IPS-NIHi7 (cell line): ENCODE results near the gene FAF2.
A peak's percentile ranks its signal among the peaks of the same experiment; 100 is the strongest.
"Not testable (repeated sequence)": the region's sequence is repeated elsewhere in the genome, so short reads cannot be mapped to it uniquely, and the experiment has no call there.

Experiments
- DNase-seq: peaks from one replicate; pipeline ENCODE4 v3.0.0; 2012; ENCODE audit warnings: mixed read lengths; ENCODE audit errors: extremely low spot score

FAF2 gene

DNA sequence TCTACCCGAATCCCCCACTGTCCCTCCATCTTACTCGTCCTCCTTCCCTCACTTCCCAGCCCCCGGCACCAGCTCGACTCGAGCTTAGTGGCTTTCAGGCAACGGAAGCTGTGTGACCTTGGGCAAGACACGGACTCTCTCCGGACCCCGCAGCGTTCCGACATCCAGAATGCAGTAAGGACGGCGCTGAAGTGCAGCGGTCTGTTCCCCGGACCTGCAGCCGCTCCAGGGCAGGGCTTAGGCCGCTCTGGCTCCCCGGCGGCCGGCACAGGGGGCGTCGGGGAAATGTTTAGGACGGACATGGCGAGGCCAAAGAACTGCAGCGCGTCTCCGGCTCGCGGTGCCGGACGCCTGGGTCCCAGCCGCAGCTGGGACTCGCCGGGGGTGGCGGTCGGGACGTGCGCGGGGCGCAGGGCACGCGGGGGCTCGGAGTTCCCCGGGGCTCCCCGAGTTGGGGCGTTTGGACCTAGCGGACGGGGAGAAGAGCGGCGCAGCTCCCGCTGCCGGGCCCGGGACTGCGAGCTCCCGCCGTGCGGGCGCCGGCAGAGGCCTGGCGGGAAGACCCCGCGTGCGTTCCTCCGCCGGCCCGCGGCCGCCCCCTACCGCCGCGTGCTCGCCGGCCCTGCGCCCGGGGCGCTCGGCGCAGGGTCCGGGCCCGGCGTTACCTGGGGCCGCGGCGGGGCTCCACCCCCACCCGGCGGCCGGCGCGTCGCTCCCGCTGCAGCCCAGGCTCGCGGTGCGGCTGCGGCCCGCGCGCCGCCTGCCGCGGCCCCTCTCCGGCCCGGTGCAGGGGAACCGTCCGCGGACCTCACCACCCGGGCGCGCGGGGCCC lies 94.6 kb downstream of the FAF2 start:
- DNase-seq, result peak; percentile 68

DNA sequence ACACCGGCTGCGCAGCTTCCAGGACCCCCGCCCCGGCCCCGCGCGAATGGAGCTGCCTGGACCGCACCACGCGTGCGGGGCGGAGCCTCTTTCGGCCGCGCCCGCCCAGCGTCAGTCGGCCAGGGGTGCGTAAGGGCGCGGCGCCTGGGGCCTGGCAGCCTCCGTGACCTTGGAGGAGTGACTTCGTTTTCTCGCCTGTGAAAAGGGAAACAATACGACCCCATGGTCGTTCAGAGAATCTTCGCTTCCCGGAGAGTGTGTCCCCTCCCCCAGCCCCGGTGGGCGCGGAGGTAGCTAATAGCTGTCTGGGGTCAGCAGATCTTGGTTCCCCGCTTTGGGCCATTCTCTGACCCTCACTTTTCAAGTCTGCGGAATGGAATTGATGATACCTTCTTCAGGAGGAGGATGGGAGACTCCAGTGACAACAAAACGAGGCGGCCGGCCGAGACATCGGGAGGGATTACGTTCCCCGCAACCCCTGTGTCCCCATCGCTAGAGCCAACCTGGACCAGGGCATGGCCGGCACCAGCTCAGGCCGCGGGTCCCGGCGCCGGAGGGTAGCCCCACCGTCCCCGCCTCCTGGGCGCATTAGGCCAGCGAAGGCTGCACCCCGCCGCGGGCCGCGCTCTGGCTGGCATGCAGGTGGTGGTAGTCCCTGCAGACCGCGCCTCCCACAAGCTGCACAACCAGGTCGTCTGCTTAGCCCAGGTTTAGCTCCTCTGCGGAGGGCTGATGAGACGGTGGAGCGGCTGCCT lies 95.4 kb downstream of the FAF2 start:
- no peak for DNase-seq

DNA sequence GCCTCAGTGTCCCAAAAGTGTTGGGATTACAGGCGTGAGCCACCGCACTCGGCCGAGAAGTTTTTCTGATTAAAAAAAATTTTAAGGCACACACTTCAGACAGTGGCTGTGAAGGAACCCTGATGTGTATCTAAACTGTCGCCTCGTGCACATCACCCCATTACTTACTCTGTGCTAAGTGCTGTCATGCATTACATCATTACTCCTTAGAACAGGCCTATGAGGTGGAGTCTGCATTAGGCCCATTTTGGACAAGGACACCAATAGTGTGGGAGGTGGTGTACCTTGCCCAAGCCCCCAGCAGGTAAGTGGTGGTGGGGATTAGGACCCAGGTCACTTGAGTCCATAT lies 97.2 kb downstream of the FAF2 start:
- DNase-seq, result no peak

DNA sequence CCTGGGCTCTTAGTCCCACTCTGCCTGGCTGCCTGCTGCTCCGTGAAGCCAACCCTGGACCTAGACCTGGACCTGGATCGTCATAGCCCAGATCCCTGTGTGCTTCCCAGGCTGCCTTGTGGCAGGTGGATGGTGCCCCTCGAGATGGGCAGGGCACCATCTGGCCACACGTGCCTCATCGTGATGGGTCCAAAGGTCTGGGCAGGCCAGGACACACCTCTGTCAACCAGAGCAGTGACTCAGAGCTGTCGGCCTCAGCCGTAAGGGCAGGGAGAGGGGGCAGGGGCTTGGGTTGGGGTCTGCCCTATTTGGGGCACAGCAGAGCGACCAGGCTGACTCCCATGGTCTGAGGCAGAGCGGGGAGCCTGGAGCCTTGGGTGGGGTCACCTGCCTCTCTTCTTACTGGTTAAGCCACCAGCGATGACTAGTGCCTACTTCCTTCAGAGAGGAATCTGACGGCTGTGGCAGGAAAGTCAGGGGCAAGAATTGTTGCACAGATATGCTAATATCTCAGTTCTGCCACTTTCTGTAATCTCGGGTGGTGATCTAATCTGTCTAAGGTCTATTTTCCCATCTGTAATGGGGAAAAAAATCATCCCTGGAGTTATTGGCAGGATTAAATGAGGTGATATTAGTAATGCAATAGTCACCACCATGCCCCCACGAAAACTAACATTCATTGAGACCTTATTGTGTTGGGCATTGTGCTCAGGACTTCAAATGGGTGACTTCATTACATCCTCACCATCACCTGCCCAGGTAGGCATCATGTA lies 97.7 kb downstream of the FAF2 start:
- DNase-seq, result no peak

DNA sequence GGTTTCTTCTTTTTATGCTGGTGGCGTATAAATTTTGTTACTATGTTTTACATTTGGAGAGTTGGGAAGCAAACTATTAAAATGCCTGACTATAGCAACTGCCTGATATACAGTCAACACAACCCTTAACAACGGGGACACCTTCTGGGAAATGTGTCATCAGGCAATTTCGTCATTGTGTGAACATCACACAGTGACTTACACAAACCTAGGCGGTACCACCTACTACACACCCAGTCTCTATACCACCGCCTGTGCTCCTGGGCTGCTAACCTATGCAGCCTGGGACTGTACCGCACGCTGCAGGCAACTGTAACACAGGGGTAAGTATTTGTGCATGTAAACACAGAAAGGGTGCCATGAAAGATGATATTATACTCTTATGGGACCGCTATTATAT lies 99.6 kb downstream of the FAF2 start:
- no peak for DNase-seq

DNA sequence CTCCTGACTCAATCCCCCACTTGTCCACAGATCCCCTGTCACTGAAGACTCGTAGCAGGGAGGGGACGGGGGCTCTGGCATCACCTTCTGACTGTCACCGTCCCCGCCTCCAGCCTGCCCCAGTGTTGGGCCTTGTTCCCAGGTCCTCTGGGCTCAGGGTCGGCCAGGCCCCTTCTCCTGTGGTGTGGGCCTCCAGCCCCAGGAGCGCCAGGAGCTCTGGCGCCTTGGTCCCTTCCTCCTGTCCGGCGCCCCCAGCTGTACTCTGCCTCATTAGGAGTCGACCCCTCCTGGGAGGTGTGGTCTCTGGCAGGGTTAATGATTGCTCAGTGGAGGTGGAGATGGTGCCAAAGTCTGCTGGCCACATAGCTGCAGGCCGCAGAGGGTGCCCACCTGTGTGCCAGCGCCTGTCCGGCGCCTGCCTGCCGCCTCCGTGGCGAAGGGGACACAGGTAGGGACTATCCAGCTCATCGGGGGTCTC lies 100.8 kb downstream of the FAF2 start, which contains the start of gene CDHR2:
CDHR2 (plus strand) TSS at position 376 of the 478 bp plus-strand sequence. CDS start 16,011 bp downstream, outside the sequence.
- no peak for DNase-seq

DNA sequence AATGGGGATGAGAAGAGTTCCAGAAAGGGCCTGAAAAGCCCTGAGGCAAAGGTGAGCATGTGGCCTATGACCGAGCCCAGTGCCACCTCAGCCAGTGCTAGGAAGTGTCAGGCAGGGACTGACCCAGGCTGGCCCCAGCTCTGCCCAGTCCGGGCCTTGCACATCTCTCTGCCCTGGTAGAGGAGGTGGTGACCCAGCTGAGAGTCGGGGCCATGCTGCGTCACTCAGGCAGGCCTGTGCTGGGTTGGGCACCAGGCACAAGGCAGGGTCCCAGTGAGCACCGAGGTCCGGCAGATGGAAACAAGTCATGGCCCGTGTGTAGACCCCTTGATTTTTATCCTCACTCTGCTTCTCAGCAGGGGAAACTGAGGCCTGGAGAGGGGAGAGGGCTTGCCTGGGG lies 101.7 kb downstream of the FAF2 start:
- no peak for DNase-seq

DNA sequence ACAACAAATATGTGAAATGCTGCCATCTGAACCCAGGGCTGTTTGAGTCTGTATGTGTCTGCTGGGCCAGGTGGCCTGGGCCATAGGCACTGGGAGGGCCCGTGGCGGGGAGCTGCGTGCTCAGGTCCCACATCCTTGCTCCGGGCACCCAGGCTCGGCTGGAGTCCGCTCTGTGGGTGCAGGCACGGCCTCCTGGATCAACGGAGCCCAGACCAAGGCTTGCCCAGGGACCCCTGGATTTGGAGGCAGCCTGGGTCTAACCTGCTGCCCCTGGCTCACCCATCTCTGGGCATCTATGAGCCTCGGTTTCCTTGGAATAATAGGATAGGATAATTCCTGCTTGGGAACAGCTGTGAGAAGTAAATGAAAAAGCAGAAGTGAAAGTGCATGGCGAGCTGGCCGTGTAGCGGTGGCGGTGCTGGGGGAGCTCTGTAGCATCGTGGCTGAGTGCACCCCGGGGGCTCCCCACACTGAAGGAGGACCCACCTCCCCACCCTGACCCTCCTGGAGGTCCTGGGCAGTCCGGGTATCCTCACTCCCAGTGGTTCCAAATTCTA lies 102.2 kb downstream of the FAF2 start:
- DNase-seq, result no peak

DNA sequence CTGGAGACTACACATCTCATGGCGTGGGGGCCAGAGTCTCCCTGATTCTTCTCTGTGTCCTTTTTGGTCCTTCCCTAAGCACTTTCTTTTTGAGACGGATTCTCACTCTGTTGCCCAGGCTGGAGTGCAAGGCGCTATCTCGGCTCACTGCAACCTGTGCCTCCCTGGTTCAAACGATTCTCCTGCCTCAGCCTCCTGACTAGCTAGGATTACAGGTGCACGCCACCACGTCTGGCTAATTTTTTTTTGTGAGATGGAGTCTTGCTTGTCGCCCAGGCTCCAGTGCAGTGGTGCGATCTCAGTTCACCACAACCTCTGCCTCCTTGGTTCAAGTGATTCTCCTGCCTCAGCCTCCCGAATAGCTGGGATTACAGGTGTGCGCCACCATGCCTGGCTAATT lies 102.8 kb downstream of the FAF2 start:
- not testable (repeated sequence) for DNase-seq

DNA sequence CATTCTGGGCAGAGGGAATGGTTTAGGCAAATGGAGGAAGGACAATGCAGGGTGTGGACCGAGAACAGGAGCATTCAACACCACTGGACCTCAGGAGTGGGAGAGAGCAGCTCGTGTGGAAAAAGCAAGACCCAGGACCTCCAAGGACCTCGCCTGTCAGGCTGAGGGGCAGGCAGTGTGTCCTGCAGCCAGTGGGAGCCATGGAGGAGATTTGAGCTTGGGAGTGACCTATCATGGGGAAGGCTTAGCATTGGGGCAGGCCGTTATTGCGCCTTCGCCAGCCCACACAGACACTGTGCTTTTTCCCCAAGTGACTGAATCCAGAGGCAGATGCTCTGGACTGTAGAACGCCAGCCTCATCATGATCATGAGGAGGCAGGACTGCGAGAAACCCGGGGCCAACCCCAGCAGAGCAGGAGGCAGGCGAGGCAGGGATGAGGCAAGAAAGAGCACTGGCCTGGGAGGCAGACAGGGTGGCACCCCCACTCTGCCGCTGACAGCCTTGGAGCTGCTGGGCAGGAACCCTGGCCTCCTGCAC lies 104.2 kb downstream of the FAF2 start:
- no peak for DNase-seq

DNA sequence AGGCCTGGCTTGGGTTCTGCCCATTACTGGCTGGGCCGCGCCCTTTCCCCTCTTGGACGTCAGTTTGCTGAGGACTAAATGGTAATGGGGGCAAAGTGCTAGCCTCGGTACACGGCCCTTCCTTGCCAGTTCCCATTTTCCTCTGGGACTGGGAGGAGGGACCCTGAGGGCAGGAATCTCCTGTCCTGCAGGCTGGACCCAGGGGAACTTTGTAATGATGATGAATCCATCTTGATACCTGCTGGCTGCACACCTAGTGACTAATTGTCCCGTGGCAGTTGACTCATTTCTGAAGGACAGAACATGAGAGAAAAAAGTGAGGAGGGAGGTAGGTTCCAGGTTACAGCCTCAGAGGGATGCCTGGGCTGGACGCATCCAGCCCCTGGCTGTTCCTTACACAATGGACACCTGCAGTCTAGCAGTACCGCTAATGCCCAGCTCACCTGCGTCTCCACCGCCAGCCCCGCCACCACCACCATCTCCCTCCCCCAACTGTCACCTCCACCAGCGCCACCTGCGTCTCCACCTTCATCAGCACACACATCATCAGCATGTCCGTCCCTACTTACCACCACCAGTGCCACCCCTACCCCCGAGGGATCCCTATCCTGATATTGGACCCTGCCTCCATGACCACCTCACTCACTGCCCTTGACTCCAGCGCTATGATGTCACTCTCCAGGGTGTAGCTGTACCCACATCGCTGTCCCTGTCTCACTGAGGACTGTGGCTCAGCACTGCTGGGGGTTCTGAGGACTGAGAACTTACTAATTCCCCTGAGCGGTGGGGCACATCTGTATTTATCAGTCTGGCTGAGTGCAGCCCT lies 105.3 kb downstream of the FAF2 start:
- no peak for DNase-seq

DNA sequence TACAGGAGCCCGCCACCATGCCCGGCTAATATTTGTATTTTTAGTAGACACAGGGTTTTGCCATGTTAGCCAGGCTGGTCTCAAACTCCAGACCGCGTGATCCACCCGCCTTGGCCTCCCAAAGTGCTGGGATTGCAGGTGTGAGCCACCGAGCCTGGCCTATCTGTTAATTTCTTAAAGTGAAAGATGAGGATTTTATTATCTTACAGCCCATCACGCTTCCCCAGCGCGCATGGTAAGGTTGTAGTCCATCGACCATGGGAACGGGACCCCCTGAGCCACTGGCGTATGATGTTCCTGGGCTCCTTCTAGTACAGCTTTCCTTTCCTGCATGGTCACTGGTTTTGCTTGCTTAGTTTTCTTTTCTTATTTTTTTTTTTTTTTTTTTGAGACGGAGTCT lies 109.7 kb downstream of the FAF2 start:
- DNase-seq, result no peak
